Breast epithelium (tissue), 3 donors: ENCODE results near the gene LINGO1.

Experiments
- CTCF ChIP-seq, 3 donors: fragments of 450-650 bp; IDR thresholded peaks; one replicate each; pipeline ENCODE4 v1.5.1; 2016 to 2017; ENCODE audit warnings: antibody characterized with exemption in 3 of 3, mild to moderate bottlenecking in 3 of 3, moderate library complexity in 3 of 3
- POLR2A ChIP-seq: fragments of 450-650 bp; IDR thresholded peaks from one replicate; pipeline ENCODE4 v1.6.1; 2016; ENCODE audit warnings: antibody characterized with exemption, mild to moderate bottlenecking, moderate library complexity
- POLR2AphosphoS5 ChIP-seq, 3 donors: sonication (generic); formaldehyde crosslinking; IDR thresholded peaks; one replicate each; pipeline ENCODE4 v1.6.1; 2017; ENCODE audit warnings: antibody characterized with exemption in 3 of 3

- TF ChIP-seq CTCF (IDR thresholded peaks at IDR 0.05) (no peak), POLR2A (no peak), POLR2AphosphoS5 (IDR thresholded peaks at IDR 0.05) (no peak)
Observed at GRCh38 chr15:77619883-77620282, 12.8 kb downstream of the LINGO1 start.
